Astrocyte (in vitro differentiated cells and primary cell): ENCODE results near the gene ZNF544. TPM values are rescaled to one million over a fixed set of nuclear protein-coding genes. Genes with fewer than 3 reads are reported as not detected.

Experiments used
- DNase-seq: peaks from one replicate; pipeline ENCODE4 v3.0.0-alpha.2; 2010; ENCODE audit warnings: low read depth
- FAIRE-seq: peaks from 2 replicates; lab custom pipeline; 2011; peaks lifted over from hg19 to GRCh38; lab: Jason Lieb, UNC
- H2AFZ ChIP-seq: 2 replicates; pipeline ENCODE4 v1.6.0; 2012; ENCODE audit warnings: low read depth, low read length, inconsistent platforms
- H3K27ac ChIP-seq: 2 replicates; pipeline ENCODE4 v1.5.1; 2011; ENCODE audit warnings: low read depth, low read length, inconsistent platforms
- H3K27me3 ChIP-seq: 2 replicates; pipeline ENCODE4 v1.6.0; 2011; ENCODE audit warnings: low read length, inconsistent platforms; ENCODE audit not compliant: insufficient read depth
- H3K36me3 ChIP-seq: 2 replicates; pipeline ENCODE4 v1.5.1; 2011; ENCODE audit warnings: low read length, inconsistent platforms; ENCODE audit not compliant: insufficient read depth
- H3K4me1 ChIP-seq: 2 replicates; pipeline ENCODE4 v1.5.1; 2011; ENCODE audit warnings: low read length, inconsistent platforms; ENCODE audit not compliant: insufficient read depth
- H3K4me2 ChIP-seq: 2 replicates; pipeline ENCODE4 v1.6.0; 2012; ENCODE audit warnings: low read length, inconsistent platforms
- H3K4me3 ChIP-seq: 2 replicates; pipeline ENCODE4 v1.5.1; 2011; ENCODE audit warnings: low read depth, mild to moderate bottlenecking, low read length, inconsistent platforms; ENCODE audit not compliant: insufficient read depth
- H3K79me2 ChIP-seq: 2 replicates; pipeline ENCODE4 v1.6.0; 2012; ENCODE audit warnings: mild to moderate bottlenecking, low read length, inconsistent platforms; ENCODE audit not compliant: insufficient read depth
- H3K9ac ChIP-seq: 2 replicates; pipeline ENCODE4 v1.6.0; 2012; ENCODE audit warnings: mild to moderate bottlenecking, low read length, inconsistent platforms
- H3K9me3 ChIP-seq: 2 replicates; pipeline ENCODE4 v1.5.1; 2012; ENCODE audit warnings: low read depth, mild to moderate bottlenecking, low read length, inconsistent platforms; ENCODE audit not compliant: insufficient read depth
- H4K20me1 ChIP-seq: 2 replicates; pipeline ENCODE4 v1.6.0; 2012; ENCODE audit warnings: low read length, inconsistent platforms; ENCODE audit not compliant: insufficient read depth
- H3K27ac Mint-ChIP-seq: one replicate; pipeline ENCODE4 v1.8.0; 2021; ENCODE audit warnings: mild to moderate bottlenecking, mixed read lengths; ENCODE audit not compliant: unreplicated experiment
- H3K27me3 Mint-ChIP-seq: one replicate; pipeline ENCODE4 v1.8.0; 2021; ENCODE audit warnings: low read depth, mixed read lengths; ENCODE audit not compliant: unreplicated experiment
- H3K36me3 Mint-ChIP-seq: one replicate; pipeline ENCODE4 v1.8.0; 2021; ENCODE audit warnings: low read depth, mixed read lengths; ENCODE audit not compliant: unreplicated experiment
- H3K4me1 Mint-ChIP-seq: one replicate; pipeline ENCODE4 v1.8.0; 2021; ENCODE audit warnings: low read depth, mixed read lengths; ENCODE audit not compliant: unreplicated experiment
- H3K4me3 Mint-ChIP-seq: one replicate; pipeline ENCODE4 v1.8.0; 2021; ENCODE audit warnings: mild to moderate bottlenecking, moderate library complexity, mixed read lengths; ENCODE audit not compliant: unreplicated experiment
- H3K9me3 Mint-ChIP-seq: one replicate; pipeline ENCODE4 v1.8.0; 2021; ENCODE audit warnings: mild to moderate bottlenecking, mixed read lengths; ENCODE audit not compliant: unreplicated experiment
- CTCF ChIP-seq: IDR thresholded peaks from 2 replicates; pipeline ENCODE4 v1.5.1; 2011; ENCODE audit warnings: low read depth, mild to moderate bottlenecking, inconsistent platforms, low read length, moderate library complexity; ENCODE audit not compliant: insufficient read depth
- EZH2 ChIP-seq: IDR thresholded peaks from 2 replicates; pipeline ENCODE4 v1.6.1; 2012; ENCODE audit warnings: mild to moderate bottlenecking, low read length, inconsistent platforms; ENCODE audit not compliant: insufficient read depth
- total RNA-seq: library from RNA; stranded (reverse); gene quantifications from 2 replicates; pipeline ENCODE4 v1.2.1, GENCODE V29; 2021

ZNF544 gene
- total RNA-seq, 1 donor from 2014 or later = 23.4 TPM

DNA sequence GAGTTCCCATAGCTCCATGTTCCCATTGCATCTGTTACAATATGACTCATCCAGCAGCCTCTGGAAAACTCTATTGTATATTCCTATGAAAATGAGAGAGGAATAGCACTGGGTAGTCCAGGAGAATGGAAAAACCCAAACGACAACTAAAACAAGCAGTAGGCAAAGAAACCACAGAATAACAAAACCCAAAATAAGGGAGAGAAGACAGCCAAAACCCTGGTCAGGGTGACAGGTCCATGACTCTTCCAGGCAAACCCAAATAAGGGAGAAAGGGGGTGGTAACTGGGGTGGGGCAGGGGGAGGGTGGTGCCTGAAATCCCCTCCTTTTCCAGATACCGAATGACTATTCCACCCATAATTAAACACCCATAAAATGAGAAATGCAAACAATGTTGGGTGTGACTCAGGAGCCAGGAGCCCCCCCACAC lies 46.1 kb downstream of the ZNF544 start:
- H3K4me1 ChIP-seq = peaks cover 3% of the 10 kb centered on the region
- H3K4me3 Mint-ChIP-seq = no peak overlapping the region
- peak overlapping the region; percentile 16 for H3K27ac Mint-ChIP-seq
- peaks cover 17% of the 10 kb centered on the region for H3K9me3 ChIP-seq
- peaks cover 2% of the 10 kb centered on the region for H3K36me3 ChIP-seq
- H3K9ac ChIP-seq = no peak overlapping the region
- peaks cover 25% of the 10 kb centered on the region for H3K9me3 Mint-ChIP-seq
- H3K27me3 ChIP-seq = no peaks in the 10 kb centered on the region
- DNase-seq (peak; percentile 61), FAIRE-seq (no peak)
- H3K36me3 Mint-ChIP-seq = peaks cover 52% of the 10 kb centered on the region
- peaks cover 10% of the 10 kb centered on the region for H3K4me1 Mint-ChIP-seq
- no peaks in the 10 kb centered on the region for H3K27me3 Mint-ChIP-seq
- H3K27ac ChIP-seq = peak overlapping the region; percentile 25
- no peaks in the 10 kb centered on the region for H4K20me1 ChIP-seq
- no peak overlapping the region for H3K4me2 ChIP-seq
- no peak overlapping the region for H3K4me3 ChIP-seq
- H3K79me2 ChIP-seq = peaks cover 39% of the 10 kb centered on the region
- TF ChIP-seq EZH2 (no peak), CTCF (no peak)
- H2AFZ ChIP-seq = no peak overlapping the region

GRCh38 chr19:58275564-58275963 lies 46.9 kb downstream of the ZNF544 start:
- Histone ChIP-seq H3K27me3 (no peaks in the 10 kb centered on the region), H2AFZ (no peak overlapping the region), H3K36me3 (peaks cover 2% of the 10 kb centered on the region), H3K9me3 (peaks cover 15% of the 10 kb centered on the region), H3K9ac (no peak overlapping the region), H3K27ac (no peak overlapping the region), H3K4me2 (no peak overlapping the region), H3K4me3 (no peak overlapping the region), H4K20me1 (peaks cover 8% of the 10 kb centered on the region), H3K79me2 (peaks cover 46% of the 10 kb centered on the region), H3K4me1 (peaks cover 10% of the 10 kb centered on the region)
- no peak overlapping the region for H3K27ac Mint-ChIP-seq
- H3K9me3 Mint-ChIP-seq = peaks cover 19% of the 10 kb centered on the region
- H3K27me3 Mint-ChIP-seq = no peaks in the 10 kb centered on the region
- DNase-seq (no peak), FAIRE-seq (no peak)
- H3K4me1 Mint-ChIP-seq = peaks cover 15% of the 10 kb centered on the region
- TF ChIP-seq CTCF (no peak), EZH2 (no peak)
- no peak overlapping the region for H3K4me3 Mint-ChIP-seq
- H3K36me3 Mint-ChIP-seq = peaks cover 47% of the 10 kb centered on the region

- H3K4me3 ChIP-seq = no peak overlapping the region
- H3K4me1 ChIP-seq = peaks cover 10% of the 10 kb centered on the region
- Mint-ChIP-seq H3K27ac (no peak overlapping the region), H3K9me3 (peaks cover 3% of the 10 kb centered on the region), H3K27me3 (no peaks in the 10 kb centered on the region), H3K4me1 (peaks cover 21% of the 10 kb centered on the region), H3K4me3 (peak overlapping the region; percentile 92), H3K36me3 (peaks cover 38% of the 10 kb centered on the region)
- peaks cover 17% of the 10 kb centered on the region for H4K20me1 ChIP-seq
- no peak overlapping the region for H3K9ac ChIP-seq
- peaks cover 6% of the 10 kb centered on the region for H3K9me3 ChIP-seq
- H3K36me3 ChIP-seq = peaks cover 5% of the 10 kb centered on the region
- TF ChIP-seq EZH2 = no peak
- TF ChIP-seq CTCF = no peak
- no peaks in the 10 kb centered on the region for H3K27me3 ChIP-seq
- H3K79me2 ChIP-seq = peaks cover 51% of the 10 kb centered on the region
- H3K27ac ChIP-seq = no peak overlapping the region
- no peak overlapping the region for H2AFZ ChIP-seq
- DNase-seq (no peak), FAIRE-seq (no peak)
- no peak overlapping the region for H3K4me2 ChIP-seq
Observed at GRCh38 chr19:58277197-58277596, 48.5 kb downstream of the ZNF544 start.
